HG02884 (cell line): Measurements from ENCODE around the gene POTEG.
"Not testable (repeated sequence)": the region's sequence is repeated elsewhere in the genome, so short reads cannot be mapped to it uniquely, and the experiment has no call there.

Experiments
- ATAC-seq: cut with Tn5 transposase; IDR thresholded peaks from one replicate; pipeline ENCODE4 v1.9.1; 2021; ENCODE audit warnings: mild to moderate bottlenecking, moderate library complexity; ENCODE audit not compliant: unreplicated experiment

POTEG gene

DNA sequence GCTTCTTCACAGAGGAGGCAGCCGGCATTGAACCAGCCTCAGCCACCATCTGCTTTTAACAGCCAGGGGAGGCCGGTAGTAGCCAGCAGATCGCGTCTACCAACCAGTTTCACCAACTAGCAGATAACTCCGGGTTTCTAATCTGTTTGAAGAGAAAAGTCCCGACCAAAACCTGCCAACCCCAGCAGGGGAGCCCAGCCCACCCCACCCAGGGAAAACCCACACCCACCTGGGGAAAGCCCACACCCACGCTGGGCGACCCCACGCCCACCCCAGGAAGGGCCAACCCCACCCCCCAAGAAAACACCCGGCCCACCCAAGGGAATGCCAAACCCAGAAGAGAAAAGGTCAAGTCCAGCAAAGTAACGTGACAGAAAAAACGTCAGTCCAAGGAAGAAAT, at the start of gene POTEG:
POTEG (minus strand) TSS at position 101 of the 400 bp plus-strand sequence; CDS start at position 49, 52 bp downstream.
- not testable (repeated sequence) for ATAC-seq

- ATAC-seq = not testable (repeated sequence)
Observed at GRCh38 chr14:19482093-19482492, 48.0 kb upstream of the POTEG start.

- ATAC-seq = not testable (repeated sequence)
Observed at GRCh38 chr14:19481421-19481820, 47.3 kb upstream of the POTEG start.

DNA sequence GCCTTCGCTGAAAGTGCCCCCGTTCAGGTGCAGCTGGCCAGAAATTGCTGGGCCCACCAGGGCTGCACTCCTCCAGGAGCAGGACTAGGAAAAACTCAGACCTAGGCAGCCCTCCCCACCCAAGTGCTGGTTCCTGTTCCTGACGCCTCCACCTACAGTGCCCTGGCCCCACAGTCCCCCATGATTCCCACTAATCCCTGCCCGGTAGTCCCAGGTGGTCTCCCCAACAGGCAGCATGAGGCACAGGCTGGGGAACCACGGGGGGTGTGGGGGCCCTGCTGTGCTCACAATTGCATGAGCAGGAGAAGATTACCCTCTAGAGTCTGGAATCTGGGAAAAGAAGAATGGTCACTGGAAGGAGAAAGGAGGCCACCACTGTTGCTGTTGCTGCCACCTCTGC, 46.4 kb upstream of the POTEG start:
- ATAC-seq = not testable (repeated sequence)

DNA sequence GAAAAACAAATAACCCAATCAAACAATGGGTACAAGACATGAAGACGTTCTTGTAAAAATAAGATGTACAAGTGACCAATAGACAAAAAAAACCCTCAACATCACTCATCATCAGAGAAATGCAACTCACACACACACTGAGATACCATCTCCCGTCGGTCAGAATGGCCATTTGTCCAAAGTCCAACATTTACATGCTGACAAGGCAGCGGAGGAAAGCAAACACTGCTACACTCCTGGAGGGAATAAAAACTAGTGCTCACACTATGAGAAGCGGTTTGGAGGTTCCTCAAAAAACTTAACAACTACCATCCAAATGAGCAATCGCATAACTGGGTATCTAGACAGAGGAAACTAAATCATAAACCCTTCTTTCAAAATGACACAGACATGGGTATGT, 11.6 kb upstream of the POTEG start:
- ATAC-seq = not testable (repeated sequence)

GRCh38 chr14:19439826-19440225, 5.7 kb upstream of the POTEG start:
- not testable (repeated sequence) for ATAC-seq

- not testable (repeated sequence) for ATAC-seq
Observed at GRCh38 chr14:19439219-19439618, 5.1 kb upstream of the POTEG start.

DNA sequence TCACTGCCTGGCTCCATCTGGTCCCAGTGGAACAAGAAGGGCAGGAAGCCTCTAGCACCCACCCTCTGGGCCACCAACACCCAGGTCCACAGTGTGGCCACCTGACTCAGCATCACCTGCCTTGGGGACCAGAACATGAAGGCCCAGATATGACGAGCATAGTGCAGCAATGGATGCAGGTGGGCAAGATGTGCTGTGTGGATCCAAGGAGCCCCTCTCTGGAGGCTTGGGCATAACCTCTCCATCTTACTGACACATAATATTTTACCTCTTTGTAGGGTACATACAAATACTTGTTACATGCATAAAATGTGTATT, 2.9 kb upstream of the POTEG start:
- ATAC-seq = not testable (repeated sequence)

DNA sequence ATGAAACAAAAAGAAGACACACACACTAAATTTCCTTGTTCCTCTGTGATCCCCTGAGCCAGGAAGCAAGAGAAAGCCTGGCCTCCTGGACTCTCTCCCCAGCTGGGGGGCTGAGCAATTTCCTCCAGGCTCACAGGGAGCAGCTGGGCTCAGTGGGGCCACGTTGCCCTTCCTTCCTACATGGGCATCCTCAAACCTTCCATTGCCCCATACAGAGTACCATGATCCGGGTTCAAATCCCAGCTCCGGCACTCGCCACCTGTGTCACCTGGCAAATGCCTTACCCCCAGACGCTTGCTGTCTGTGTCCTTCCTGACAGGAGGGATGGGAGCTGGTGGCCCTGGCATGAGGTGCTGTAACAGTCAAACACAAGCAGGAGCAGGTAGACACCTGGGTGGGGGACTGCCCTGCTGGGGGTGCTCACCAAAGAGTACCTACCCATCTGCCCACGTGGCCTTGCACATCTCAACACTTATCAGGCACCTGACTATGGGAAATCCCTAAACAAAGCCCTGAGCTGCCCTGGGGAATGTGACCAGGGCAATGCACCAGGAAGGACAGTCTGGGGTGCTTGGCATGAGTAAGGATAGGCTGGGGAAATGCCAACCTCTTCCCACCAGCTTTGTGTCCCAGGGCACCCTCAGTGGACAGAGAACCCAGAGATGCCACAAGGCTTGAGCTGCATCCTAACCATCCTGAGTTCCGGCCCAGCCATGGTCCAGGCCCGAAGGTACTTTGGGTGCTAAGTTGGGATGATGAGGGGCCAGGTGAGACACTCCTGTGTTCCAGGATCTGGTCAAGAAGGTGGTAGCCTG, 2.4 kb upstream of the POTEG start:
- not testable (repeated sequence) for ATAC-seq

GRCh38 chr14:19435852-19436251, 1.7 kb upstream of the POTEG start:
- ATAC-seq = not testable (repeated sequence)

DNA sequence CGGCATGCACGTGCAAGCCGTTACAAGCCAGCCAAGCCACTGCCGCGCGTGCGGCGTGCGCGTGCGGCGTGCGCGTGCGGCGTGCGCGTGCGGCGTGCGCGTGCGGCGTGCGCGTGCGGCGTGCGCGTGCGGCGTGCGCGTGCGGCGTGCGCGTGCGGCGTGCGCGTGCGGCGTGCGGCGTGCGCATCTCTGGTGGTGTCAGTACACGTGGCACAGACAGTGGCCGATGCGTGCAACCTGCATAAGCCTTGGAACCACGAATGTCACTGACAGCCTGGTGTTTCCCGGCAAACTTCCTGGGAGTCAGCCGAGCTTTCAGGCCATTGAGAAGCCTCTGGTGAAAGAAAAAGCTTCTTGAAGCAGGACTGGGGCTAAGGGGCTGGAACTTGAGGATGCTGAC, 750 bp upstream of the POTEG start:
- ATAC-seq = not testable (repeated sequence)

GRCh38 chr14:19433765-19434164, 376 bp downstream of the POTEG start:
- not testable (repeated sequence) for ATAC-seq

GRCh38 chr14:19408519-19408918, 25.6 kb downstream of the POTEG start:
- not testable (repeated sequence) for ATAC-seq

DNA sequence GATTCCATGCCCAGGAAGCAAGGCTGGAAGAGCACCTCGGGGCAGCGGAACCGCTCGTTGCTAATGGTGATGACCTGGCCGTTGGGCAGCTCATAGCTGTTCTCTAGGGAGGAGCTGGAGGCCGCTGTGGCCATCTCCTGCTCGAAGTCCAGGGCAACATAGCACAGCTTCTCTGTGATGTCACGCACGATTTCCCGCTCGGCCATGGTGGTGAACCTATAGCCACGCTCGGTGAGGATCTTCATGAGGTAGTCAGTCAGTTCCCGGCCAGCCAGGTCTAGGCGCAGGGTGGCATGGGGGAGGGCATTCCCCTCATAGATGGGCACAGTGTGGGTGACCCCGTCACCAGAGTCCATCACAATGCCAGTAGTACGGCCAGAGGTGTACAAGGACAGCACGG, 32.0 kb downstream of the POTEG start:
- not testable (repeated sequence) for ATAC-seq

DNA sequence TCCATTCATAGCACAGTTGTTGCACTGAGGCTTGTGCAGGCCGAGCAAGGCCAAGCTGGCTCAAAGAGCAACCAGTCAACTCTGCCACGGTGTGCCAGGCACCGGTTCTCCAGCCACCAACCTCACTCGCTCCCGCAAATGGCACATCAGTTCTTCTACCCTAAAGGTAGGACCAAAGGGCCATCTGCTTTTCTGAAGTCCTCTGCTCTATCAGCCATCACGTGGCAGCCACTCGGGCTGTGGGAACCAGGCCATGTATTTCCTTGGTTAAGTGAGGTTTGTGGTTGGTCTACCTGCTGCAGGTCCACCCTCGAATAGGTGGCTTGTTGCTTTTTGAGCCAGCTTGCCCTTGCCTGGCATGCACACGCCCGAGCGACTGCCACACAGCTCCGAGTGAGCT, 39.4 kb downstream of the POTEG start:
- not testable (repeated sequence) for ATAC-seq

- ATAC-seq = not testable (repeated sequence)
Observed at GRCh38 chr14:19390230-19390629, 43.9 kb downstream of the POTEG start.

DNA sequence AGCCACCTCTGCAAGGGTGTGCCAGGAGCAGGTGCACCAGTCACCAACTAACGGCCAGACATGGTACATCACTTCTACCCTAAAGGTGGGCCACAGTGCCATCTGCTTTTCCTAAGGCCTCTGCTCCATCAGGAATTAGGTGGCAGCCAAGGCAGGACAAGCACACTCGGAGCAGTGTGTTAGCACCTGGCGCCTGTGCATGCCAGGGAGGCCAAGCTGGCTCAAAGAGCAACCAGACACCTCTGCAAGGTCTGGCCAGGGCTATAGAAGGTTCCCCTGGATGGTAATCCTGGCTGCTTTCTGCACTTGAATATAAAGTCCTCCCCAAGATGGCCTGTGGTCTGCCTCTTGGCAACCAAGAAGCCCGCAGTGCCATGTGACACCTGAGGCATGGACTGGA, 45.4 kb downstream of the POTEG start:
- not testable (repeated sequence) for ATAC-seq

DNA sequence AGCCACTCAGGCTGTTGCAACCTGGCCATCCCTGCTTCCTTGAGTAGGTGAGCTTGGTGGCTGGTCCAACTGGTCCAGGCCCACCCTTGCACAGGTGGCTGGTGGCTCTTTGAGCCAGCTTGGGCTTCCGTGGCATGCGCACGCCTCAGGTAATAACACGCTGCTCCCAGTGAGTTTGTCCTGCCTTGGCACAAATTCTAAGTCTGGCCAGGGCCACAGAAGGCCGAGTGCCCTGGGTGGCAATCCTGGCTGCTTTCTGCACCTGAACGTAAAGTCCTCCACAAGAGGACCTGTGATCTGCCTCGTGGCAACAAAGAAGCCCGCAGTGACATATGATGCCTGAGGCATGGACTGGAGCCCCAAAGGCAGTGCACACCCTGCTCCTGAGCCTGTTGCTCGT, 47.1 kb downstream of the POTEG start:
- not testable (repeated sequence) for ATAC-seq

DNA sequence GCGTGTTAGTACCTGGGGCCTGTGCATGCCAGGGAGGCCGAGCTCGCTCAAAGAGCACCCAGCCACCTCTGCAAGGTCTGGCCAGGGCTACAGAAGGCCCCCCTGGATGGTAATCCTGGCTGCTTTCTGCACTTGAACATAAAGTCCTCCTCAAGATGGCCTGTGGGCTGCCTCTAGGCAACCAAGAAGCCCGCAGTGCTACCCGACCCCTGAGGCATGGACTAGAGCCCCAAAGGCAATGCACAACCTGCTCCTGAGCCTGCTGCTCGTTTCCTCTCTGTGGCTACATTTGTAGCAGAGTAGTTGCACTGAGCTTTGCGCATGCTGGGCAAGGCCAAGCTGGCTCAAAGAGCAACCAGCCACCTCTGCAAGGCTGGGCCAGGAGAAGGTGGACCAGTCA, 47.8 kb downstream of the POTEG start:
- ATAC-seq = not testable (repeated sequence)

DNA sequence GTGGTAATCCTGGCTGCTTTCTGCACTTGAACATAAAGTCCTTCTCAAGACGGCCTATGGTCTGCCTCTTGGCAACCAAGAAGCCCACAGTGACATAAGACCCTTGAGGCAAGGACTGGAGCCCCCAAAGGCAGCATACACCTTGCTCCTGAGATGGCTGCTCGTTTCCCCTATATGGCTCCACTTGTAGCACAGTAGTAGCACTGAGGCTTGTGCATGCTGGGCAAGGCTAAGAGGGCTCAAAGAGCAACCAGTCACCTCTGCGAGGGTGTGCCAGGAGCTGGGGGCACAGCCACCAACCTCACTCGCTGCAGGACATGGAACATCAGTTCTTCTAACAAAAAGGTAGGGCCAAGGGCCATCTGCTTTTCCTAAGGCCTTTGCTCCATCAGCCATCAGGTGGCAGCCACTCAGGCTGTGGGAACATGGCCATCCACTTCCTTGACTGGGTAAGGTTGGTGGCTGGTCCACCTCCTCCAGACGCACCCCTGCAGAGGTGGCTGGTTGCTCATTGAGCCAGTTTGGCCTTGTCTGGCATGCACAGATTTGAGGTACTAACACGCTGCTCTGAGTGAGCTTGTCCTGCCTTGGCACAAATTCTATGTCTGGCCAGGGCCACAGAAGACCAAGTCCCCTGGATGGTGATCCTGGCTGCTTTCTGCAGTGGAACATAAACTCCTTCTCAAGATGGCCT, 49.9 kb downstream of the POTEG start:
- ATAC-seq = not testable (repeated sequence)

- not testable (repeated sequence) for ATAC-seq
Observed at GRCh38 chr14:19383008-19383584, 51.0 kb downstream of the POTEG start.

GRCh38 chr14:19380137-19380536, 54.0 kb downstream of the POTEG start:
- not testable (repeated sequence) for ATAC-seq
